H9 (cell line): ENCODE results near the gene NUDT22. TPM values are rescaled to one million over a fixed set of nuclear protein-coding genes. Genes with fewer than 3 reads are reported as not detected.

Experiments used
- DNase-seq: peaks from one replicate; pipeline ENCODE4 v3.0.0-alpha.2; 2017
- H2AFZ ChIP-seq: one replicate; pipeline ENCODE4 v1.6.1; 2013; ENCODE audit warnings: mild to moderate bottlenecking, low read length, control low read depth, moderate library complexity
- H2AK5ac ChIP-seq: 2 replicates; pipeline ENCODE4 v1.6.1; 2013; ENCODE audit warnings: low read length, control low read depth, mixed read lengths; ENCODE audit not compliant: insufficient read length
- H2BK120ac ChIP-seq: one replicate; pipeline ENCODE4 v1.6.1; 2013; ENCODE audit warnings: low read depth, mild to moderate bottlenecking, low read length, control low read depth, inconsistent platforms; ENCODE audit not compliant: poor library complexity, severe bottlenecking
- H2BK12ac ChIP-seq: 2 replicates; pipeline ENCODE4 v1.6.1; 2013; ENCODE audit warnings: low read length, control low read depth, mixed read lengths, low read depth; ENCODE audit not compliant: insufficient read length
- H2BK15ac ChIP-seq: 2 replicates; pipeline ENCODE4 v1.6.1; 2013; ENCODE audit warnings: low read depth, low read length, control low read depth
- H2BK20ac ChIP-seq: one replicate; pipeline ENCODE4 v1.6.1; 2013; ENCODE audit warnings: low read depth, mild to moderate bottlenecking, low read length, control low read depth, inconsistent platforms; ENCODE audit not compliant: poor library complexity, severe bottlenecking
- H2BK5ac ChIP-seq: 2 replicates; pipeline ENCODE4 v1.6.1; 2013; ENCODE audit warnings: low read length, control low read depth, mixed read lengths; ENCODE audit not compliant: insufficient read length
- H3K14ac ChIP-seq: 2 replicates; pipeline ENCODE4 v1.6.1; 2013; ENCODE audit warnings: low read length, control low read depth; ENCODE audit not compliant: insufficient read depth
- H3K18ac ChIP-seq: 2 replicates; pipeline ENCODE4 v1.6.1; 2013; ENCODE audit warnings: low read depth, mild to moderate bottlenecking, mixed read lengths, low read length, control low read depth; ENCODE audit not compliant: insufficient read length
- H3K23ac ChIP-seq: 2 replicates; pipeline ENCODE4 v1.6.1; 2013; ENCODE audit warnings: low read length, control low read depth, mixed read lengths, low read depth; ENCODE audit not compliant: insufficient read length
- H3K23me2 ChIP-seq: 2 replicates; pipeline ENCODE4 v1.6.1; 2013; ENCODE audit warnings: low read depth, mild to moderate bottlenecking, mixed read lengths, low read length, control low read depth; ENCODE audit not compliant: insufficient read length, poor library complexity, severe bottlenecking
- H3K27ac ChIP-seq: 2 replicates; pipeline ENCODE4 v1.5.1; 2013; ENCODE audit warnings: low read length, control low read depth, mixed read lengths, low read depth; ENCODE audit not compliant: insufficient read length
- H3K27me3 ChIP-seq: 2 replicates; pipeline ENCODE4 v1.6.1; 2013; ENCODE audit warnings: low read length, control low read depth, inconsistent platforms; ENCODE audit not compliant: insufficient read depth
- H3K4ac ChIP-seq: 2 replicates; pipeline ENCODE4 v1.6.1; 2013; ENCODE audit warnings: low read depth, mild to moderate bottlenecking, control low read depth, inconsistent platforms, low read length, moderate library complexity
- H3K4me1 ChIP-seq: 2 replicates; pipeline ENCODE4 v1.6.1; 2013; ENCODE audit warnings: low read length, control low read depth, inconsistent platforms; ENCODE audit not compliant: insufficient read depth
- H3K4me2 ChIP-seq: 2 replicates; pipeline ENCODE4 v1.6.1; 2013; ENCODE audit warnings: low read length, control low read depth, mixed read lengths; ENCODE audit not compliant: insufficient read length, insufficient read depth
- H3K56ac ChIP-seq: 2 replicates; pipeline ENCODE4 v1.6.1; 2013; ENCODE audit warnings: low read depth, mild to moderate bottlenecking, mixed read lengths, low read length, control low read depth; ENCODE audit not compliant: insufficient read length
- H3K79me1 ChIP-seq: 2 replicates; pipeline ENCODE4 v1.6.1; 2013; ENCODE audit warnings: low read depth, mild to moderate bottlenecking, moderate library complexity, low read length, control low read depth, inconsistent platforms; ENCODE audit not compliant: insufficient read depth, poor library complexity, severe bottlenecking
- H3K79me2 ChIP-seq: 2 replicates; pipeline ENCODE4 v1.6.1; 2013; ENCODE audit warnings: low read length, control low read depth, inconsistent platforms; ENCODE audit not compliant: insufficient read depth
- H3K9ac ChIP-seq: 2 replicates; pipeline ENCODE4 v1.6.1; 2013; ENCODE audit warnings: low read length, control low read depth, mixed read lengths; ENCODE audit not compliant: insufficient read length; ENCODE audit errors: extremely low read depth
- H3K9me3 ChIP-seq: one replicate; pipeline ENCODE4 v1.6.1; 2013; ENCODE audit warnings: low read depth, low read length, inconsistent platforms; ENCODE audit not compliant: control insufficient read depth
- H3T11ph ChIP-seq: one replicate; pipeline ENCODE4 v1.6.1; 2013; ENCODE audit warnings: mild to moderate bottlenecking, low read length, control low read depth, inconsistent platforms
- H4K20me1 ChIP-seq: one replicate; pipeline ENCODE4 v1.6.1; 2013; ENCODE audit not compliant: control insufficient read depth, insufficient read length, insufficient read depth
- H4K5ac ChIP-seq: 2 replicates; pipeline ENCODE4 v1.6.1; 2013; ENCODE audit warnings: low read depth, mild to moderate bottlenecking, mixed read lengths, low read length, control low read depth; ENCODE audit not compliant: insufficient read length
- H4K8ac ChIP-seq: replicated peaks from 2 replicates; pipeline ENCODE4 v1.6.1; 2013; ENCODE audit warnings: low read length, control low read depth, mixed read lengths, low read depth; ENCODE audit not compliant: insufficient read length
- H4K91ac ChIP-seq: 2 replicates; pipeline ENCODE4 v1.6.1; 2013; ENCODE audit warnings: low read depth, mild to moderate bottlenecking, moderate library complexity, mixed read lengths, low read length, control low read depth; ENCODE audit not compliant: insufficient read length
- H3K27ac Mint-ChIP-seq, 3 experiments: 2 replicates in 2 of 3; 3 replicates in 1 of 3; pipeline ENCODE4 v1.8.0; 2020 to 2021; ENCODE audit warnings: mixed read lengths in 3 of 3, mild to moderate bottlenecking in 1 of 3, moderate library complexity in 1 of 3
- H3K27me3 Mint-ChIP-seq: 2 replicates; pipeline ENCODE4 v1.8.0; 2021; ENCODE audit warnings: low read depth, mild to moderate bottlenecking, moderate library complexity, mixed read lengths
- H3K36me3 Mint-ChIP-seq, 3 experiments: 2 replicates in 2 of 3; 3 replicates in 1 of 3; pipeline ENCODE4 v1.8.0; 2020 to 2021; ENCODE audit warnings: low read depth in 3 of 3, mixed read lengths in 3 of 3; ENCODE audit not compliant: insufficient read depth in 1 of 3
- H3K4me1 Mint-ChIP-seq, 2 experiments: 2 replicates each; pipeline ENCODE4 v1.8.0; 2020; ENCODE audit warnings: mixed read lengths in 2 of 2
- H3K4me3 Mint-ChIP-seq, 2 experiments: 2 replicates in 1 of 2; 3 replicates in 1 of 2; pipeline ENCODE4 v1.8.0; 2020 to 2021; ENCODE audit warnings: mild to moderate bottlenecking in 2 of 2, mixed read lengths in 2 of 2, moderate library complexity in 1 of 2
- H3K9me3 Mint-ChIP-seq, 2 experiments: 2 replicates in 1 of 2; 3 replicates in 1 of 2; pipeline ENCODE4 v1.8.0; 2020; ENCODE audit warnings: mild to moderate bottlenecking in 2 of 2, mixed read lengths in 2 of 2, moderate library complexity in 1 of 2
- WGBS: extraction: QIAGEN DNeasy Blood & Tissue Kit; methylation state at CpG from one replicate; pipeline ENCODE4 v1.1.7; 2013; ENCODE audit warnings: missing lambda C conversion rate, low lambda C conversion rate, mixed read lengths; ENCODE audit not compliant: insufficient read length; ENCODE audit errors: extremely low coverage; 5-methylcytosine and 5-hydroxymethylcytosine counted together
- total RNA-seq: library from RNA; stranded (reverse); gene quantifications from 2 replicates; pipeline ENCODE4 v1.2.1, GENCODE V29; 2021
- TF ChIP-seq, protein P1 (sequence below): fragments of 200-600 bp; sonication (generic); conservative IDR thresholded peaks from 3 replicates; pipeline ENCODE4 v1.8.0; 2021; ENCODE audit warnings: antibody characterized with exemption, mild to moderate bottlenecking

NUDT22 gene
- total RNA-seq, 1 experiment from 2014 or later: 39.6 TPM

- Histone ChIP-seq H3K23me2 (peaks cover 15% of the 10 kb centered on the region), H2BK120ac (no peak overlapping the region), H3K23ac (no peak overlapping the region), H3K79me1 (no peaks in the 10 kb centered on the region), H3K27me3 (no peaks in the 10 kb centered on the region), H4K8ac (no peak overlapping the region), H2AFZ (no peak overlapping the region), H3K4me2 (no peak overlapping the region), H3T11ph (no peak overlapping the region), H3K18ac (no peak overlapping the region), H3K56ac (no peak overlapping the region), H3K9me3 (no peaks in the 10 kb centered on the region), H2BK5ac (no peak overlapping the region), H3K79me2 (no peaks in the 10 kb centered on the region), H4K5ac (no peak overlapping the region), H4K20me1 (no peaks in the 10 kb centered on the region), H3K14ac (no peak overlapping the region), H2BK20ac (no peak overlapping the region), H3K9ac (no peak overlapping the region), H3K27ac (no peak overlapping the region), H3K4ac (no peak overlapping the region), H3K4me1 (no peaks in the 10 kb centered on the region), H2BK15ac (no peak overlapping the region), H2AK5ac (no peak overlapping the region), H4K91ac (no peak overlapping the region), H2BK12ac (no peak overlapping the region)
- Mint-ChIP-seq H3K27ac (no peak overlapping the region), H3K27me3 (no peaks in the 10 kb centered on the region; the same call in 1 of the 2 replicates), H3K4me1 (peaks cover 15% of the 10 kb centered on the region in 2 experiments), H3K4me3 (no peak overlapping the region), H3K9me3 (no peaks in the 10 kb centered on the region), H3K36me3 (peaks cover 0 to 25% (median 14%) of the 10 kb centered on the region in 3 experiments; a peak in 5 of 7 replicates)
- WGBS: no CpG with 5 or more reads among the region's 9 CpGs
- TF ChIP-seq, protein P1, sequence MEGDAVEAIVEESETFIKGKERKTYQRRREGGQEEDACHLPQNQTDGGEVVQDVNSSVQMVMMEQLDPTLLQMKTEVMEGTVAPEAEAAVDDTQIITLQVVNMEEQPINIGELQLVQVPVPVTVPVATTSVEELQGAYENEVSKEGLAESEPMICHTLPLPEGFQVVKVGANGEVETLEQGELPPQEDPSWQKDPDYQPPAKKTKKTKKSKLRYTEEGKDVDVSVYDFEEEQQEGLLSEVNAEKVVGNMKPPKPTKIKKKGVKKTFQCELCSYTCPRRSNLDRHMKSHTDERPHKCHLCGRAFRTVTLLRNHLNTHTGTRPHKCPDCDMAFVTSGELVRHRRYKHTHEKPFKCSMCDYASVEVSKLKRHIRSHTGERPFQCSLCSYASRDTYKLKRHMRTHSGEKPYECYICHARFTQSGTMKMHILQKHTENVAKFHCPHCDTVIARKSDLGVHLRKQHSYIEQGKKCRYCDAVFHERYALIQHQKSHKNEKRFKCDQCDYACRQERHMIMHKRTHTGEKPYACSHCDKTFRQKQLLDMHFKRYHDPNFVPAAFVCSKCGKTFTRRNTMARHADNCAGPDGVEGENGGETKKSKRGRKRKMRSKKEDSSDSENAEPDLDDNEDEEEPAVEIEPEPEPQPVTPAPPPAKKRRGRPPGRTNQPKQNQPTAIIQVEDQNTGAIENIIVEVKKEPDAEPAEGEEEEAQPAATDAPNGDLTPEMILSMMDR: no peak
- no peak for DNase-seq
Measured at GRCh38 chr11:64222651-64223000, 3.4 kb upstream of the NUDT22 start.
